WTC11 (cell line): ENCODE results near the gene BOLA3.

Experiments
- CREM ChIP-seq: sonication (generic); formaldehyde crosslinking; IDR thresholded peaks from 2 replicates; pipeline ENCODE4 v1.8.1; 2022; ENCODE audit warnings: mild to moderate bottlenecking, missing genetic modification reagents, moderate library complexity
- NFYB ChIP-seq: sonication (generic); formaldehyde crosslinking; conservative IDR thresholded peaks from 2 replicates; pipeline ENCODE4 v1.8.0; 2022; ENCODE audit warnings: low read depth, missing genetic modification reagents
- NR3C1 ChIP-seq: sonication (generic); formaldehyde crosslinking; conservative IDR thresholded peaks from 2 replicates; pipeline ENCODE4 v1.8.1; 2023; ENCODE audit warnings: low read depth, mild to moderate bottlenecking, missing genetic modification reagents
- SMAD4 ChIP-seq: sonication (generic); formaldehyde crosslinking; IDR thresholded peaks from 2 replicates; pipeline ENCODE4 v1.8.0; 2022; ENCODE audit warnings: mild to moderate bottlenecking, missing genetic modification reagents
- TEAD4 ChIP-seq: sonication (generic); formaldehyde crosslinking; IDR thresholded peaks from 2 replicates; pipeline ENCODE4 v1.8.0; 2022; ENCODE audit warnings: mild to moderate bottlenecking, missing genetic modification reagents
- TP53 ChIP-seq: sonication (generic); formaldehyde crosslinking; IDR thresholded peaks from 2 replicates; pipeline ENCODE4 v1.8.1; 2023; ENCODE audit warnings: mild to moderate bottlenecking, missing genetic modification reagents
- ZNF121 ChIP-seq: sonication (generic); formaldehyde crosslinking; IDR thresholded peaks from 2 replicates; pipeline ENCODE4 v1.8.0; 2023; ENCODE audit warnings: missing genetic modification reagents
- TF ChIP-seq, protein P1 (sequence below): fragments of 200-600 bp; IDR thresholded peaks from 2 replicates; pipeline ENCODE4 v1.8.0; 2022; ENCODE audit warnings: antibody characterized with exemption
- TF ChIP-seq, protein P2 (sequence below): sonication (generic); formaldehyde crosslinking; IDR thresholded peaks from 2 replicates; pipeline ENCODE4 v1.8.1; 2023; ENCODE audit warnings: mild to moderate bottlenecking, missing genetic modification reagents, moderate library complexity
- TF ChIP-seq, protein P3 (sequence below): sonication (generic); formaldehyde crosslinking; IDR thresholded peaks from 2 replicates; pipeline ENCODE4 v1.8.1; 2023; ENCODE audit warnings: mild to moderate bottlenecking, moderate library complexity, missing genetic modification reagents

DNA sequence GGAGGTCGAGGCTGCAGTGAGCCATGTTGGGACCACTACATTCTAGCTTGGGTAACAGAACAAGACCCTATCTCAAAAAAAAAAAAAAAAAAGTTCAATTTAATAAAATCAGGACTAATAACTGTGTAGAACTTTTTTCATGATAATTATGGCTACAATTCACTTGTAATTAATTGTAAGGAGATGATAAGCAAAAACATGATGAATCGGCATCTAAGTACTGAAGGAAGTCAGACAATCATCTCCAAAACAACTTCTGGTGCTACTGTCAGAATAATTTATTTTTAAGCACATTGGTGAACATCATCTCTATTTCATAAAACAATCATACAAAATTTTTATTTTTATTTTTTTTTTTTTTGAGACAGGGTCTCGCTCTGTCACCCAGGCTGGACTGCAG is 41.0 kb upstream of the BOLA3 start:
- TF ChIP-seq, protein P1, sequence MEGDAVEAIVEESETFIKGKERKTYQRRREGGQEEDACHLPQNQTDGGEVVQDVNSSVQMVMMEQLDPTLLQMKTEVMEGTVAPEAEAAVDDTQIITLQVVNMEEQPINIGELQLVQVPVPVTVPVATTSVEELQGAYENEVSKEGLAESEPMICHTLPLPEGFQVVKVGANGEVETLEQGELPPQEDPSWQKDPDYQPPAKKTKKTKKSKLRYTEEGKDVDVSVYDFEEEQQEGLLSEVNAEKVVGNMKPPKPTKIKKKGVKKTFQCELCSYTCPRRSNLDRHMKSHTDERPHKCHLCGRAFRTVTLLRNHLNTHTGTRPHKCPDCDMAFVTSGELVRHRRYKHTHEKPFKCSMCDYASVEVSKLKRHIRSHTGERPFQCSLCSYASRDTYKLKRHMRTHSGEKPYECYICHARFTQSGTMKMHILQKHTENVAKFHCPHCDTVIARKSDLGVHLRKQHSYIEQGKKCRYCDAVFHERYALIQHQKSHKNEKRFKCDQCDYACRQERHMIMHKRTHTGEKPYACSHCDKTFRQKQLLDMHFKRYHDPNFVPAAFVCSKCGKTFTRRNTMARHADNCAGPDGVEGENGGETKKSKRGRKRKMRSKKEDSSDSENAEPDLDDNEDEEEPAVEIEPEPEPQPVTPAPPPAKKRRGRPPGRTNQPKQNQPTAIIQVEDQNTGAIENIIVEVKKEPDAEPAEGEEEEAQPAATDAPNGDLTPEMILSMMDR: no peak
- TF ChIP-seq, protein P2, sequence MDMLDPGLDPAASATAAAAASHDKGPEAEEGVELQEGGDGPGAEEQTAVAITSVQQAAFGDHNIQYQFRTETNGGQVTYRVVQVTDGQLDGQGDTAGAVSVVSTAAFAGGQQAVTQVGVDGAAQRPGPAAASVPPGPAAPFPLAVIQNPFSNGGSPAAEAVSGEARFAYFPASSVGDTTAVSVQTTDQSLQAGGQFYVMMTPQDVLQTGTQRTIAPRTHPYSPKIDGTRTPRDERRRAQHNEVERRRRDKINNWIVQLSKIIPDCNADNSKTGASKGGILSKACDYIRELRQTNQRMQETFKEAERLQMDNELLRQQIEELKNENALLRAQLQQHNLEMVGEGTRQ: no peak
- TF ChIP-seq NR3C1 (no peak), TEAD4 (CRISPR knock-in tag) (no peak), SMAD4 (CRISPR knock-in tag) (no peak), ZNF121 (CRISPR knock-in tag) (no peak), TP53 (CRISPR knock-in tag) (no peak), CREM (CRISPR knock-in tag) (no peak), NFYB (CRISPR knock-in tag) (no peak)
- TF ChIP-seq, protein P3, sequence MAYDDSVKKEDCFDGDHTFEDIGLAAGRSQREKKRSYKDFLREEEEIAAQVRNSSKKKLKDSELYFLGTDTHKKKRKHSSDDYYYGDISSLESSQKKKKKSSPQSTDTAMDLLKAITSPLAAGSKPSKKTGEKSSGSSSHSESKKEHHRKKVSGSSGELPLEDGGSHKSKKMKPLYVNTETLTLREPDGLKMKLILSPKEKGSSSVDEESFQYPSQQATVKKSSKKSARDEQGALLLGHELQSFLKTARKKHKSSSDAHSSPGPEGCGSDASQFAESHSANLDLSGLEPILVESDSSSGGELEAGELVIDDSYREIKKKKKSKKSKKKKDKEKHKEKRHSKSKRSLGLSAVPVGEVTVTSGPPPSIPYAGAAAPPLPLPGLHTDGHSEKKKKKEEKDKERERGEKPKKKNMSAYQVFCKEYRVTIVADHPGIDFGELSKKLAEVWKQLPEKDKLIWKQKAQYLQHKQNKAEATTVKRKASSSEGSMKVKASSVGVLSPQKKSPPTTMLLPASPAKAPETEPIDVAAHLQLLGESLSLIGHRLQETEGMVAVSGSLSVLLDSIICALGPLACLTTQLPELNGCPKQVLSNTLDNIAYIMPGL: no peak
